GM23338 (cell line): Measurements from ENCODE around the gene CSTA. TPM values are rescaled to one million over a fixed set of nuclear protein-coding genes. Genes with fewer than 3 reads are reported as not detected.

Experiments
- ATAC-seq: fragments of 200-7000 bp; cut with Tn5 transposase; 3 replicates; pipeline ENCODE4 v1.9.1; 2020
- DNase-seq: peaks from one replicate; pipeline ENCODE4 v3.0.0-alpha.2; 2015; ENCODE audit warnings: low spot score
- H2AFZ ChIP-seq: fragments of 200-600 bp; sonication (generic); 2 replicates; pipeline ENCODE4 v1.8.0; 2016; ENCODE audit warnings: antibody characterized with exemption, mild to moderate bottlenecking, moderate library complexity
- H3F3A ChIP-seq: fragments of 200-600 bp; sonication (generic); replicated peaks from 2 replicates; pipeline ENCODE4 v1.8.0; 2017; ENCODE audit warnings: antibody characterized with exemption, mixed run types, low read depth
- H3K27ac ChIP-seq: fragments of 200-600 bp; sonication (generic); 2 replicates; pipeline ENCODE4 v1.6.1; 2016; ENCODE audit warnings: low read depth
- H3K27me3 ChIP-seq: fragments of 200-600 bp; sonication (generic); 2 replicates; pipeline ENCODE4 v1.8.0; 2016; ENCODE audit warnings: mild to moderate bottlenecking, mixed run types, moderate library complexity; ENCODE audit not compliant: insufficient read depth
- H3K36me3 ChIP-seq: fragments of 200-600 bp; sonication (generic); 2 replicates; pipeline ENCODE4 v1.8.0; 2016; ENCODE audit warnings: mild to moderate bottlenecking; ENCODE audit not compliant: insufficient read depth
- H3K4me1 ChIP-seq: fragments of 200-600 bp; sonication (generic); 2 replicates; pipeline ENCODE4 v1.8.0; 2016; ENCODE audit warnings: mild to moderate bottlenecking, moderate library complexity; ENCODE audit not compliant: insufficient read depth
- H3K4me2 ChIP-seq: fragments of 200-600 bp; sonication (generic); 2 replicates; pipeline ENCODE4 v1.7.1; 2017; ENCODE audit warnings: mixed run types
- H3K4me3 ChIP-seq: fragments of 200-600 bp; sonication (generic); 2 replicates; pipeline ENCODE4 v1.6.1; 2016; ENCODE audit warnings: mixed run types
- H3K79me2 ChIP-seq: fragments of 200-600 bp; sonication (generic); replicated peaks from 2 replicates; pipeline ENCODE4 v1.8.0; 2017; ENCODE audit warnings: mild to moderate bottlenecking; ENCODE audit not compliant: insufficient read depth
- H3K9me2 ChIP-seq: fragments of 200-600 bp; sonication (generic); 2 replicates; pipeline ENCODE4 v1.8.0; 2017; ENCODE audit not compliant: insufficient read depth
- H4K20me1 ChIP-seq: fragments of 200-600 bp; sonication (generic); replicated peaks from 2 replicates; pipeline ENCODE4 v1.8.0; 2017; ENCODE audit warnings: mild to moderate bottlenecking; ENCODE audit not compliant: insufficient read depth
- H3K27ac Mint-ChIP-seq: 2 replicates; pipeline ENCODE4 v1.8.0; 2020; ENCODE audit warnings: inconsistent platforms, mild to moderate bottlenecking, moderate library complexity, mixed read lengths
- H3K27me3 Mint-ChIP-seq: 3 replicates; pipeline ENCODE4 v1.8.0; 2022; ENCODE audit warnings: low read depth, mild to moderate bottlenecking, moderate library complexity, mixed read lengths, inconsistent platforms; ENCODE audit not compliant: insufficient read depth, poor library complexity
- H3K36me3 Mint-ChIP-seq: 3 replicates; pipeline ENCODE4 v1.8.0; 2021; ENCODE audit warnings: low read depth, mild to moderate bottlenecking, inconsistent platforms, moderate library complexity, mixed read lengths
- H3K4me1 Mint-ChIP-seq: 3 replicates; pipeline ENCODE4 v1.8.0; 2020; ENCODE audit warnings: mild to moderate bottlenecking, inconsistent platforms, mixed read lengths
- H3K4me3 Mint-ChIP-seq: 3 replicates; pipeline ENCODE4 v1.8.0; 2021; ENCODE audit warnings: moderate library complexity, mild to moderate bottlenecking, inconsistent platforms, mixed read lengths
- H3K9me3 Mint-ChIP-seq: 3 replicates; pipeline ENCODE4 v1.8.0; 2020; ENCODE audit warnings: moderate library complexity, mild to moderate bottlenecking, inconsistent platforms, mixed read lengths
- CREB1 ChIP-seq: fragments of 250-450 bp; sonication (Bioruptor Pico); IDR thresholded peaks from 2 replicates; pipeline ENCODE4 v1.5.0; 2020; ENCODE audit warnings: low read depth, mild to moderate bottlenecking, moderate library complexity
- CTCF ChIP-seq, 2 experiments: fragments of 200-600 bp in 1 of 2; sonication (generic) in 1 of 2; conservative IDR thresholded peaks; 2 replicates each; pipeline versions ENCODE4 v1.5.1 to v1.6.1; 2016 to 2017; ENCODE audit warnings: antibody characterized with exemption in 2 of 2, low read depth in 2 of 2, mild to moderate bottlenecking in 2 of 2, moderate library complexity in 1 of 2
- ETS1 ChIP-seq: IDR thresholded peaks from 2 replicates; pipeline ENCODE4 v1.6.1; 2016; ENCODE audit warnings: antibody characterized with exemption
- EZH2 ChIP-seq: fragments of 200-600 bp; sonication (generic); IDR thresholded peaks from one replicate; pipeline ENCODE4 v1.8.0; 2017; ENCODE audit warnings: antibody characterized with exemption, mild to moderate bottlenecking, low read depth; ENCODE audit not compliant: unreplicated experiment
- JUNB ChIP-seq: IDR thresholded peaks from one replicate; pipeline ENCODE4 v1.6.1; 2016; ENCODE audit warnings: antibody characterized with exemption; ENCODE audit not compliant: unreplicated experiment
- NANOG ChIP-seq: IDR thresholded peaks from 2 replicates; pipeline ENCODE4 v1.6.1; 2016; ENCODE audit warnings: antibody characterized with exemption, borderline replicate concordance
- REST ChIP-seq: IDR thresholded peaks from one replicate; pipeline ENCODE4 v1.6.1; 2018; ENCODE audit warnings: antibody characterized with exemption; ENCODE audit not compliant: unreplicated experiment
- STAT1 ChIP-seq: IDR thresholded peaks from one replicate; pipeline ENCODE4 v1.6.1; 2016; ENCODE audit warnings: antibody characterized with exemption; ENCODE audit not compliant: unreplicated experiment
- ZNF462 ChIP-seq: fragments of 250-450 bp; sonication (Bioruptor Pico); IDR thresholded peaks from 2 replicates; pipeline ENCODE4 v1.5.0; 2020; ENCODE audit warnings: mild to moderate bottlenecking, moderate library complexity
- polyA plus RNA-seq: library from polyadenylated mRNA; unstranded; fragments of >200 nt; fragmentation: Nextera tagmentation; extraction: Ambion mirVana; gene quantifications from 2 replicates; pipeline ENCODE4 v1.2.1, GENCODE V29; 2016
- total RNA-seq: library from RNA; depleted of rRNA; stranded (reverse); fragments of >200 nt; shearing (Covaris generic); gene quantifications from 2 replicates; pipeline ENCODE4 v1.2.3, GENCODE V29; 2014

Gene CSTA
- total and polyA plus RNA-seq, 2 experiments from 2014 or later, result 1.4 TPM; not detected in 1

- Histone ChIP-seq H3K79me2 (no peaks in the 10 kb centered on the region), H3F3A (no peaks in the 10 kb centered on the region), H2AFZ (no peak overlapping the region), H3K27me3 (no peaks in the 10 kb centered on the region), H3K27ac (no peak overlapping the region), H3K4me1 (no peaks in the 10 kb centered on the region), H3K36me3 (no peaks in the 10 kb centered on the region), H3K4me3 (no peak overlapping the region), H3K9me2 (peaks cover 3% of the 10 kb centered on the region), H4K20me1 (no peaks in the 10 kb centered on the region), H3K4me2 (no peak overlapping the region)
- no peaks in the 10 kb centered on the region for H3K36me3 Mint-ChIP-seq
- H3K4me3 Mint-ChIP-seq, result no peak overlapping the region; the same call in 2 of the 3 replicates
- H3K27ac Mint-ChIP-seq, result no peak overlapping the region
- TF ChIP-seq CTCF (conservative IDR thresholded peaks at IDR 0.05; ENCODE audit: low read depth in 2 of 2), result no peak
- no peak for TF ChIP-seq CREB1 (CRISPR knock-in tag)
- TF ChIP-seq ETS1, result no peak
- no peak for TF ChIP-seq STAT1
- TF ChIP-seq NANOG, result no peak
- TF ChIP-seq REST, result no peak
- no peak for TF ChIP-seq JUNB
- H3K4me1 Mint-ChIP-seq, result no peaks in the 10 kb centered on the region
- no peaks in the 10 kb centered on the region for H3K27me3 Mint-ChIP-seq
- H3K9me3 Mint-ChIP-seq, result no peaks in the 10 kb centered on the region
- no peak for DNase-seq
- no peak for ATAC-seq
Observed at GRCh38 chr3:122283796-122284445, 41.1 kb upstream of the CSTA start.

GRCh38 chr3:122284486-122284885, 40.6 kb upstream of the CSTA start:
- Mint-ChIP-seq H3K27ac (no peak overlapping the region), H3K27me3 (no peaks in the 10 kb centered on the region), H3K4me3 (no peak overlapping the region), H3K4me1 (no peaks in the 10 kb centered on the region), H3K36me3 (no peaks in the 10 kb centered on the region), H3K9me3 (no peaks in the 10 kb centered on the region)
- no peaks in the 10 kb centered on the region for H3K27me3 ChIP-seq
- no peak overlapping the region for H3K4me2 ChIP-seq
- H3K36me3 ChIP-seq, result no peaks in the 10 kb centered on the region
- no peak overlapping the region for H3K4me3 ChIP-seq
- H3F3A ChIP-seq, result no peaks in the 10 kb centered on the region
- no peaks in the 10 kb centered on the region for H3K4me1 ChIP-seq
- H4K20me1 ChIP-seq, result no peaks in the 10 kb centered on the region
- H3K79me2 ChIP-seq, result no peaks in the 10 kb centered on the region
- peaks cover 3% of the 10 kb centered on the region for H3K9me2 ChIP-seq
- no peak overlapping the region for H2AFZ ChIP-seq
- ATAC-seq (no peak), DNase-seq (no peak)
- H3K27ac ChIP-seq, result no peak overlapping the region
- TF ChIP-seq EZH2 (no peak), STAT1 (no peak), ZNF462 (CRISPR knock-in tag) (no peak)
